Superior temporal gyrus (tissue), 1 donor: Measurements from ENCODE around the gene CACNG6.

ENCODE experiments used
- DNase-seq: peaks from one replicate; pipeline ENCODE4 v3.0.0-alpha.2; 2016; ENCODE audit errors: extremely low spot score

CACNG6 gene

DNA sequence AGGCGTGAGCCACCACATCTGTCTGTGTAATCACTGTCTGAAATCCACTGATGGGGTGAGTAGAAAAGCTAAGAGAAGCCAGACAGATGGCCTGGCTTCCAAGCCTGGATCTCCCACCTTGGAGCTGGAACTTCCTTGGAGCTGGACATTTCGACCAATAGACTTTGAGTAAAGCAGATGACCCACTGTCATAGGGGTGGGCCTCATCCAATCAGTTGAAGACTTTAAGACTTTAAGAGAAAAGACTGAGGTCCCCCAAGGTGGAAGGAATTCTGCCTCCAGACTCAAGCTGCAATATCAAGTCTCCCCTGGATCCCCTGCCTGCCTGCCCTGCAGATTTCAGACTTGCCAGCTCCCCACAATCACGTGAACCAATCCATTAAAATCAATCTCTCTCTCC lies 51.6 kb downstream of the CACNG6 start:
- DNase-seq = no peak

DNA sequence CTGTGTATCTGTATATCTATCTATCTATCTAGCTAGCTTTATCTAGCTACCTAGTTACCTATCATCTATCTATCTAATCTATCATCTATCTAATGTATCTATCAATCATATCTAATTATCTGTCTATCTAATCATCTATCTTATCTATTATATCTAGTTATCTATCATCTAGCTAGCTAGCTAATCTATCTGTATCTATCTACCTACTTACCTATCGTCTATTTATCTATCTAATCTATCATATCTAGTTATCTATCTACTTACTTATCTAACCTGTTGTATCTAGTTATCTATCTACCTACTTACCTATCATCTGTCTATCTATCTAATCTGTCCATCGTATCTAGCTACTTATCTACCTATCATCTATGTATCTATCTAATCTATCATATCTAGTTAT lies 54.3 kb downstream of the CACNG6 start:
- no peak for DNase-seq

GRCh38 chr19:54047616-54048015 lies 56.2 kb downstream of the CACNG6 start:
- no peak for DNase-seq
